ENCODE data around the gene PRKD2. TPM values are rescaled to one million over a fixed set of nuclear protein-coding genes. Genes with fewer than 3 reads are reported as not detected.

PRKD2 gene
- polyA plus RNA-seq, 3 donors, result 6.5 to 46.9 (median 8.1) TPM

GRCh38 chr19:46635920-46636761 is 80.8 kb downstream of the PRKD2 start, which contains the start of gene GNG8:
Gene GNG8, minus strand, starts transcription at chr19:46636202. Its CDS starts 1,520 bp downstream, at chr19:46634682.
- intact Hi-C loops (cut with micrococcal nuclease), result no loop called here
- H4K20me1 ChIP-seq (ENCODE audit: insufficient read depth, low read length), result no peaks in the 10 kb centered on the region
- H3K27me3 ChIP-seq (ENCODE audit: control insufficient read depth in 2 of 2, insufficient read depth in 2 of 2, low read length in 2 of 2), result peaks cover 17 to 73% of the 10 kb centered on the region in 2 donors
- H3K36me3 ChIP-seq (replicated peaks in 1 of 2; ENCODE audit: control insufficient read depth in 1 of 2, insufficient read depth in 2 of 2, low read length in 2 of 2), result no peaks in the 10 kb centered on the region
- no peak within 1 kb of the TSS for H3K4me3 ChIP-seq (replicated peaks in 1 of 3; ENCODE audit: low read depth in 2 of 3, low read length in 3 of 3)
- Mint-ChIP-seq H3K36me3 (peaks cover 0 to 3% of the 10 kb centered on the region in 2 donors), H3K4me1 (peaks cover 36% of the 10 kb centered on the region), H3K27ac (peak within 1 kb of the TSS in 1 of 7 donors; percentile 16), H3K4me3 (peak within 1 kb of the TSS in 1 of 2 donors; percentile 89), H3K27me3 (ENCODE audit: low read depth in 3 of 3) (peaks cover 29 to 52% (median 45%) of the 10 kb centered on the region in 3 donors), H3K9me3 (peaks cover 0 to 8% (median 1%) of the 10 kb centered on the region in 7 donors)
- no peak within 1 kb of the TSS for H3K27ac ChIP-seq (ENCODE audit: low read depth in 1 of 2, low read length in 2 of 2)
- TF ChIP-seq, protein P1, sequence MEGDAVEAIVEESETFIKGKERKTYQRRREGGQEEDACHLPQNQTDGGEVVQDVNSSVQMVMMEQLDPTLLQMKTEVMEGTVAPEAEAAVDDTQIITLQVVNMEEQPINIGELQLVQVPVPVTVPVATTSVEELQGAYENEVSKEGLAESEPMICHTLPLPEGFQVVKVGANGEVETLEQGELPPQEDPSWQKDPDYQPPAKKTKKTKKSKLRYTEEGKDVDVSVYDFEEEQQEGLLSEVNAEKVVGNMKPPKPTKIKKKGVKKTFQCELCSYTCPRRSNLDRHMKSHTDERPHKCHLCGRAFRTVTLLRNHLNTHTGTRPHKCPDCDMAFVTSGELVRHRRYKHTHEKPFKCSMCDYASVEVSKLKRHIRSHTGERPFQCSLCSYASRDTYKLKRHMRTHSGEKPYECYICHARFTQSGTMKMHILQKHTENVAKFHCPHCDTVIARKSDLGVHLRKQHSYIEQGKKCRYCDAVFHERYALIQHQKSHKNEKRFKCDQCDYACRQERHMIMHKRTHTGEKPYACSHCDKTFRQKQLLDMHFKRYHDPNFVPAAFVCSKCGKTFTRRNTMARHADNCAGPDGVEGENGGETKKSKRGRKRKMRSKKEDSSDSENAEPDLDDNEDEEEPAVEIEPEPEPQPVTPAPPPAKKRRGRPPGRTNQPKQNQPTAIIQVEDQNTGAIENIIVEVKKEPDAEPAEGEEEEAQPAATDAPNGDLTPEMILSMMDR (IDR thresholded peaks at IDR 0.05), result no peak
- H3K4me2 ChIP-seq (replicated peaks; ENCODE audit: extremely low read depth, low read length, poor library complexity, severe bottlenecking), result no peak within 1 kb of the TSS
- whole genome bisulfite sequencing (ENCODE audit: insufficient coverage), result 33% methylated on average over 26 of the region's 34 CpGs
- no peaks in the 10 kb centered on the region for H3K9me3 ChIP-seq (replicated peaks in 1 of 2; ENCODE audit: control insufficient read depth in 1 of 2, insufficient read depth in 1 of 2, low read length in 2 of 2)
- DNase-seq, result no peak
- no peaks in the 10 kb centered on the region for H3K79me2 ChIP-seq (ENCODE audit: insufficient read depth, low read length)
- H3K9ac ChIP-seq (ENCODE audit: insufficient read depth, low read length, poor library complexity, severe bottlenecking), result no peak within 1 kb of the TSS
- H3K4me1 ChIP-seq (ENCODE audit: control insufficient read depth in 1 of 2, insufficient read depth in 2 of 2, low read length in 2 of 2), result peaks cover 38 to 47% of the 10 kb centered on the region in 2 donors
- no peak within 1 kb of the TSS for H2AFZ ChIP-seq (ENCODE audit: insufficient read depth, low read depth, low read length, poor library complexity, severe bottlenecking)

DNA sequence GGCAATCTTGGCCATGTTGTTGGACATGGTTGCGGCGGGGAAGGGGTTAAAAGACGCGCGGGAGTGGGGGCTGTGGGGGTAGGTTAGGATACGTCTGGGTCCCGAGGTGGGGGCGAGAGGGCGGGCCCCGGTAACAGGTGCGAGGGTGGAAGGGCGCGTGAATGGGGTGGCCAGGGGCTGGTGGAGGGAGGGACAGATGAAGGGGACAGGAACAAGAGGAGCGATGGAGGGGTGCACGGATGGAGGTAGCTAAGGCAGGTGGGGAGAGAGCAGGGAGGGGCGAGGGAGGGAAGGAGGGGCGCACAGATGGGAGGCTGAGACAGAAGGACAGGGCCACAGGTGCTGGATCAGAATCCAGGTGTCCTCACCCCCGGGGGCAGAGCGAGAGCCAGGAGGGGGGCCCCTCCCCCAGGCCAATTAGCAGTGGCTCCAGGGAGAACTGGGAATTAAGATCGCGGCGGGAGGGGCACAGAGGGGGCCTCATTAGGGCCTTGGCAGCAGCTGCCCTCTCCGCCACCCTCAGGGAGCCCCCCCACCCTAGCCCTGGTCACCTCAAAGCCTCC is 82.2 kb downstream of the PRKD2 start:
- Mint-ChIP-seq H3K9me3 (peaks cover 0 to 5% (median 0%) of the 10 kb centered on the region in 7 donors), H3K36me3 (peaks cover 0 to 3% of the 10 kb centered on the region in 2 donors), H3K4me3 (peak overlapping the region; percentile 31 to 83), H3K4me1 (peaks cover 34% of the 10 kb centered on the region), H3K27me3 (ENCODE audit: low read depth in 3 of 3) (peaks cover 37 to 40% (median 40%) of the 10 kb centered on the region in 3 donors), H3K27ac (peak overlapping the region in 2 of 7 donors; percentile 8 to 80)
- Histone ChIP-seq H3K27ac (ENCODE audit: low read depth in 1 of 2, low read length in 2 of 2) (no peak overlapping the region), H3K4me1 (ENCODE audit: control insufficient read depth in 1 of 2, insufficient read depth in 2 of 2, low read length in 2 of 2) (peaks cover 42 to 52% of the 10 kb centered on the region in 2 donors), H2AFZ (ENCODE audit: insufficient read depth, low read depth, low read length, poor library complexity, severe bottlenecking) (no peak overlapping the region), H3K9ac (ENCODE audit: insufficient read depth, low read length, poor library complexity, severe bottlenecking) (peak overlapping the region; percentile 15), H3K9me3 (replicated peaks in 1 of 2; ENCODE audit: control insufficient read depth in 1 of 2, insufficient read depth in 1 of 2, low read length in 2 of 2) (no peaks in the 10 kb centered on the region), H3K27me3 (ENCODE audit: control insufficient read depth in 2 of 2, insufficient read depth in 2 of 2, low read length in 2 of 2) (peaks cover 15 to 66% of the 10 kb centered on the region in 2 donors), H3K79me2 (ENCODE audit: insufficient read depth, low read length) (no peaks in the 10 kb centered on the region), H3K36me3 (replicated peaks in 1 of 2; ENCODE audit: control insufficient read depth in 1 of 2, insufficient read depth in 2 of 2, low read length in 2 of 2) (no peaks in the 10 kb centered on the region), H3K4me2 (replicated peaks; ENCODE audit: extremely low read depth, low read length, poor library complexity, severe bottlenecking) (peak overlapping the region; percentile 68), H3K4me3 (replicated peaks in 1 of 3; ENCODE audit: low read depth in 2 of 3, low read length in 3 of 3) (peak overlapping the region in 1 of 3 experiments; percentile 53), H4K20me1 (ENCODE audit: insufficient read depth, low read length) (no peaks in the 10 kb centered on the region)
- intact Hi-C loops (cut with micrococcal nuclease), result loop anchor here in 1 of 2 donors (1.0 kb wide), 1 partner anchor 27 kb away; the partner anchor contains the start of gene DACT3
- WGBS (ENCODE audit: insufficient coverage), result 10% methylated on average over 21 of the region's 23 CpGs
- TF ChIP-seq, protein P1 (IDR thresholded peaks at IDR 0.05), result no peak
- DNase-seq, result no peak
